ENCODE measurements around the gene KRT36.
A peak's percentile ranks its signal among the peaks of the same experiment; 100 is the strongest.

KRT36 gene

GRCh38 chr17:41533613-41534012 is 43.9 kb upstream of the KRT36 start:
- Histone ChIP-seq H2BK120ac (ENCODE audit: insufficient read depth, low read length, poor library complexity) (peak overlapping the region; percentile 23), H4K91ac (ENCODE audit: low read depth, low read length) (peak overlapping the region; percentile 65), H2AK5ac (ENCODE audit: low read length) (peak overlapping the region; percentile 16), H3K23ac (ENCODE audit: low read length) (no peak overlapping the region), H3K4me3 (ENCODE audit: low read depth, low read length) (no peak overlapping the region), H3K79me1 (ENCODE audit: low read length) (peaks cover 39% of the 10 kb centered on the region), H3K27me3 (ENCODE audit: insufficient read depth, low read length) (no peaks in the 10 kb centered on the region), H3K9me3 (ENCODE audit: insufficient read depth, low read depth, low read length) (no peaks in the 10 kb centered on the region), H4K8ac (ENCODE audit: low read depth, low read length) (no peak overlapping the region), H3K36me3 (ENCODE audit: control insufficient read depth in 1 of 2, insufficient read depth in 2 of 2, low read length in 2 of 2) (no peaks in the 10 kb centered on the region), H3K4ac (ENCODE audit: low read depth, low read length) (no peak overlapping the region), H3K79me2 (ENCODE audit: control insufficient read depth, insufficient read depth, low read length, poor library complexity) (peaks cover 9% of the 10 kb centered on the region), H2BK5ac (ENCODE audit: low read depth, low read length, poor library complexity) (no peak overlapping the region), H3K27ac (ENCODE audit: low read depth, low read length) (no peak overlapping the region), H2AFZ (ENCODE audit: insufficient read depth, low read length, poor library complexity) (no peak overlapping the region), H3K4me1 (ENCODE audit: control insufficient read depth in 1 of 2, insufficient read depth in 2 of 2, low read length in 2 of 2) (peaks cover 60 to 65% of the 10 kb centered on the region in 2 experiments), H2BK12ac (ENCODE audit: low read length) (peak overlapping the region; percentile 9), H3K14ac (ENCODE audit: low read length) (no peak overlapping the region), H3K18ac (ENCODE audit: low read length) (no peak overlapping the region), H4K12ac (ENCODE audit: low read depth, low read length) (no peak overlapping the region), H3K4me2 (ENCODE audit: low read length) (no peak overlapping the region), H3K9ac (ENCODE audit: low read length) (no peak overlapping the region)
- no CpG with 5 or more reads among the region's 7 CpGs for WGBS (ENCODE audit: extremely low coverage, insufficient coverage, insufficient read length)
- DNase-seq = no peak

GRCh38 chr17:41532947-41533570 is 43.3 kb upstream of the KRT36 start:
- Histone ChIP-seq H3K14ac (ENCODE audit: low read length) (no peak overlapping the region), H2BK5ac (ENCODE audit: low read depth, low read length, poor library complexity) (no peak overlapping the region), H3K18ac (ENCODE audit: low read length) (no peak overlapping the region), H3K4me1 (ENCODE audit: control insufficient read depth in 1 of 2, insufficient read depth in 2 of 2, low read length in 2 of 2) (peaks cover 56 to 63% of the 10 kb centered on the region in 2 experiments), H3K9ac (ENCODE audit: low read length) (no peak overlapping the region), H2BK120ac (ENCODE audit: insufficient read depth, low read length, poor library complexity) (peak overlapping the region; percentile 23), H4K91ac (ENCODE audit: low read depth, low read length) (peak overlapping the region; percentile 65), H3K79me1 (ENCODE audit: low read length) (peaks cover 43% of the 10 kb centered on the region), H2AFZ (ENCODE audit: insufficient read depth, low read length, poor library complexity) (no peak overlapping the region), H3K27ac (ENCODE audit: low read depth, low read length) (no peak overlapping the region), H3K36me3 (ENCODE audit: control insufficient read depth in 1 of 2, insufficient read depth in 2 of 2, low read length in 2 of 2) (no peaks in the 10 kb centered on the region), H3K4me3 (ENCODE audit: low read depth, low read length) (no peak overlapping the region), H3K9me3 (ENCODE audit: insufficient read depth, low read depth, low read length) (no peaks in the 10 kb centered on the region), H4K8ac (ENCODE audit: low read depth, low read length) (no peak overlapping the region), H3K4me2 (ENCODE audit: low read length) (no peak overlapping the region), H2BK12ac (ENCODE audit: low read length) (peak overlapping the region; percentile 51), H3K23ac (ENCODE audit: low read length) (no peak overlapping the region), H3K27me3 (ENCODE audit: insufficient read depth, low read length) (no peaks in the 10 kb centered on the region), H3K4ac (ENCODE audit: low read depth, low read length) (no peak overlapping the region), H3K79me2 (ENCODE audit: control insufficient read depth, insufficient read depth, low read length, poor library complexity) (peaks cover 9% of the 10 kb centered on the region), H4K12ac (ENCODE audit: low read depth, low read length) (no peak overlapping the region), H2AK5ac (ENCODE audit: low read length) (peak overlapping the region; percentile 16)
- DNase-seq = no peak
- no CpG with 5 or more reads among the region's 9 CpGs for WGBS (ENCODE audit: extremely low coverage, insufficient coverage, insufficient read length)

- no peaks in the 10 kb centered on the region for H3K27me3 ChIP-seq (ENCODE audit: insufficient read depth, low read length)
- no peak overlapping the region for H4K12ac ChIP-seq (ENCODE audit: low read depth, low read length)
- H2BK12ac ChIP-seq (ENCODE audit: low read length) = peak overlapping the region; percentile 55
- peaks cover 48% of the 10 kb centered on the region for H3K79me1 ChIP-seq (ENCODE audit: low read length)
- peaks cover 17% of the 10 kb centered on the region for H3K79me2 ChIP-seq (ENCODE audit: control insufficient read depth, insufficient read depth, low read length, poor library complexity)
- peak overlapping the region; percentile 36 for H3K18ac ChIP-seq (ENCODE audit: low read length)
- H2AK5ac ChIP-seq (ENCODE audit: low read length) = peak overlapping the region; percentile 25
- WGBS (ENCODE audit: extremely low coverage, insufficient coverage, insufficient read length) = no CpG with 5 or more reads among the region's 1 CpG
- H3K9me3 ChIP-seq (ENCODE audit: insufficient read depth, low read depth, low read length) = no peaks in the 10 kb centered on the region
- no peak overlapping the region for H2BK5ac ChIP-seq (ENCODE audit: low read depth, low read length, poor library complexity)
- no peak for DNase-seq
- no peak overlapping the region for H4K8ac ChIP-seq (ENCODE audit: low read depth, low read length)
- H3K14ac ChIP-seq (ENCODE audit: low read length) = peak overlapping the region; percentile 16
- no peak overlapping the region for H2AFZ ChIP-seq (ENCODE audit: insufficient read depth, low read length, poor library complexity)
- H3K23ac ChIP-seq (ENCODE audit: low read length) = no peak overlapping the region
- H3K4me2 ChIP-seq (ENCODE audit: low read length) = no peak overlapping the region
- peak overlapping the region; percentile 6 for H3K4ac ChIP-seq (ENCODE audit: low read depth, low read length)
- H3K27ac ChIP-seq (ENCODE audit: low read depth, low read length) = no peak overlapping the region
- H3K4me3 ChIP-seq (ENCODE audit: low read depth, low read length) = no peak overlapping the region
- H3K36me3 ChIP-seq (ENCODE audit: control insufficient read depth in 1 of 2, insufficient read depth in 2 of 2, low read length in 2 of 2) = peaks cover 0 to 1% of the 10 kb centered on the region in 2 experiments
- peak overlapping the region; percentile 50 for H2BK120ac ChIP-seq (ENCODE audit: insufficient read depth, low read length, poor library complexity)
- no peak overlapping the region for H3K9ac ChIP-seq (ENCODE audit: low read length)
- H3K4me1 ChIP-seq (ENCODE audit: control insufficient read depth in 1 of 2, insufficient read depth in 2 of 2, low read length in 2 of 2) = peaks cover 47 to 54% of the 10 kb centered on the region in 2 experiments
- peak overlapping the region; percentile 15 for H4K91ac ChIP-seq (ENCODE audit: low read depth, low read length)
These were observed 42.3 kb upstream of the KRT36 start for GRCh38 chr17:41531993-41532392.

GRCh38 chr17:41530062-41531048 is 40.6 kb upstream of the KRT36 start:
- peak overlapping the region; percentile 93 for H2AK5ac ChIP-seq (ENCODE audit: low read length)
- WGBS (ENCODE audit: extremely low coverage, insufficient coverage, insufficient read length) = no CpG with 5 or more reads among the region's 8 CpGs

More at GRCh38 chr17:41530062-41531048, 40.6 kb upstream of the KRT36 start:
- peak overlapping the region; percentile 89 for H3K18ac ChIP-seq (ENCODE audit: low read length)
- no peaks in the 10 kb centered on the region for H3K9me3 ChIP-seq (ENCODE audit: insufficient read depth, low read depth, low read length)
- peak overlapping the region; percentile 96 for H4K91ac ChIP-seq (ENCODE audit: low read depth, low read length)
- H3K9ac ChIP-seq (ENCODE audit: low read length) = no peak overlapping the region
- peaks cover 18% of the 10 kb centered on the region for H3K79me2 ChIP-seq (ENCODE audit: control insufficient read depth, insufficient read depth, low read length, poor library complexity)
- peak overlapping the region; percentile 73 for H4K8ac ChIP-seq (ENCODE audit: low read depth, low read length)
- H2BK120ac ChIP-seq (ENCODE audit: insufficient read depth, low read length, poor library complexity) = peak overlapping the region; percentile 91
- no peaks in the 10 kb centered on the region for H3K27me3 ChIP-seq (ENCODE audit: insufficient read depth, low read length)
- H3K4me1 ChIP-seq (ENCODE audit: control insufficient read depth in 1 of 2, insufficient read depth in 2 of 2, low read length in 2 of 2) = peaks cover 31 to 42% of the 10 kb centered on the region in 2 experiments
- H3K27ac ChIP-seq (ENCODE audit: low read depth, low read length) = peak overlapping the region; percentile 92
- peak overlapping the region; percentile 81 for H3K14ac ChIP-seq (ENCODE audit: low read length)
- H2BK12ac ChIP-seq (ENCODE audit: low read length) = peak overlapping the region; percentile 91
- H3K36me3 ChIP-seq (ENCODE audit: control insufficient read depth in 1 of 2, insufficient read depth in 2 of 2, low read length in 2 of 2) = peaks cover 2 to 5% of the 10 kb centered on the region in 2 experiments
- H3K79me1 ChIP-seq (ENCODE audit: low read length) = peaks cover 34% of the 10 kb centered on the region
- peak overlapping the region; percentile 24 for H2AFZ ChIP-seq (ENCODE audit: insufficient read depth, low read length, poor library complexity)
- H3K23ac ChIP-seq (ENCODE audit: low read length) = no peak overlapping the region
- peak; percentile 93 to 96 for DNase-seq
- no peak overlapping the region for H3K4me3 ChIP-seq (ENCODE audit: low read depth, low read length)
- peak overlapping the region; percentile 77 for H3K4ac ChIP-seq (ENCODE audit: low read depth, low read length)
- H3K4me2 ChIP-seq (ENCODE audit: low read length) = peak overlapping the region; percentile 41
- H2BK5ac ChIP-seq (ENCODE audit: low read depth, low read length, poor library complexity) = peak overlapping the region; percentile 94
- H4K12ac ChIP-seq (ENCODE audit: low read depth, low read length) = no peak overlapping the region
